HL-60 (cell line): ENCODE data around the gene RDX.

Source experiments
- DNase-seq, 2 experiments: peaks; one replicate each; pipeline ENCODE4 v3.0.0-alpha.2; 2010 to 2020; ENCODE audit warnings: low read depth in 1 of 2, low spot score in 1 of 2
- H3K27ac ChIP-seq: fragments of 250-450 bp; sonication (Bioruptor Pico); replicated peaks from 2 replicates; pipeline ENCODE4 v1.5.1; 2020; ENCODE audit warnings: mild to moderate bottlenecking, moderate library complexity
- H3K27me3 ChIP-seq: fragments of 250-450 bp; sonication (Bioruptor Pico); 2 replicates; pipeline ENCODE4 v1.5.1; 2021; ENCODE audit warnings: mild to moderate bottlenecking, moderate library complexity; ENCODE audit not compliant: insufficient read depth, poor library complexity, severe bottlenecking
- H3K4me3 ChIP-seq: replicated peaks from 2 replicates; pipeline ENCODE4 v1.5.1; 2011; ENCODE audit warnings: mild to moderate bottlenecking, control low read depth, low read length; ENCODE audit not compliant: insufficient read depth
- CTCF ChIP-seq: IDR thresholded peaks from one replicate; pipeline ENCODE4 v1.5.1; 2011; ENCODE audit warnings: low read length, control low read depth, inconsistent platforms; ENCODE audit not compliant: insufficient read depth
- GABPA ChIP-seq: IDR thresholded peaks from 2 replicates; pipeline ENCODE4 v1.6.1; 2012; ENCODE audit warnings: low read depth
- POLR2AphosphoS5 ChIP-seq: IDR thresholded peaks from 2 replicates; pipeline ENCODE4 v1.6.1; 2012; ENCODE audit warnings: low read depth
- SPI1 ChIP-seq: IDR thresholded peaks from 2 replicates; pipeline ENCODE4 v1.6.1; 2012; ENCODE audit warnings: low read depth, mild to moderate bottlenecking, borderline replicate concordance
- TF ChIP-seq, protein P1 (sequence below): IDR thresholded peaks from 2 replicates; pipeline ENCODE4 v1.6.1; 2012; ENCODE audit warnings: low read depth; ENCODE audit not compliant: insufficient replicate concordance

Gene RDX

DNA sequence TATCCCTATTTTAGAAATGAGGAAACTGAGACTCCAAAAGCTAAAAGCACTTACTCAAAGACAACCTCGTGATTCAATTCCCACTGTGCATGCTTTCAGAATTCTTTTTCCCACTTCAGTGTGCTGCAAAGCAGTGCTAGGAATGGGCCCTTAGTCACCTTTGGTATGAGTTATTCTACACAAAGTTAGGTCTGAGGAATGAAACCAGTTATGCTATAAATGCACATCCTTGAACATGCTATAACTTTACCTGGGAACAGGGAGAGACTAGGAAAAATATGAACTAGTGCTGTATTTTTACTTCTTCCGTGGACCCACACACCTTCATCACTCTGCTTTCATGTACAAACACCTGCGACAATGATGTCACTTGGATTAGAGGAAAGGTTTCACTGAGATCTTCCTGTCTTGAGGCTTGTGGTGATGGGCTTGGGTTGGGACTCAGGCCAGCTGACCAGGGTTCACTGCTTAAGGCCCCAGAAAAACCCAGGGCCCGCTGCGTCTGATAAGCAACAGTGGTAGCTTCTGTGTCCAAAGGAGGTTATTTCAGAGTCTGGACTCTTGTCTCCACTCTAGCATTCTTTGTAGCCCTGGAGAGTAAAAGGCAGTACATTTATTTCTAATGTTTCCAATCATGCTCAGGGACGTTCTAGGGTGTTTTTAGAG, 121.6 kb downstream of the RDX start:
- DNase-seq, result no peak
- H3K4me3 ChIP-seq, result no peak overlapping the region
- TF ChIP-seq CTCF (no peak), GABPA (no peak), SPI1 (no peak), POLR2AphosphoS5 (no peak)
- TF ChIP-seq, protein P1, sequence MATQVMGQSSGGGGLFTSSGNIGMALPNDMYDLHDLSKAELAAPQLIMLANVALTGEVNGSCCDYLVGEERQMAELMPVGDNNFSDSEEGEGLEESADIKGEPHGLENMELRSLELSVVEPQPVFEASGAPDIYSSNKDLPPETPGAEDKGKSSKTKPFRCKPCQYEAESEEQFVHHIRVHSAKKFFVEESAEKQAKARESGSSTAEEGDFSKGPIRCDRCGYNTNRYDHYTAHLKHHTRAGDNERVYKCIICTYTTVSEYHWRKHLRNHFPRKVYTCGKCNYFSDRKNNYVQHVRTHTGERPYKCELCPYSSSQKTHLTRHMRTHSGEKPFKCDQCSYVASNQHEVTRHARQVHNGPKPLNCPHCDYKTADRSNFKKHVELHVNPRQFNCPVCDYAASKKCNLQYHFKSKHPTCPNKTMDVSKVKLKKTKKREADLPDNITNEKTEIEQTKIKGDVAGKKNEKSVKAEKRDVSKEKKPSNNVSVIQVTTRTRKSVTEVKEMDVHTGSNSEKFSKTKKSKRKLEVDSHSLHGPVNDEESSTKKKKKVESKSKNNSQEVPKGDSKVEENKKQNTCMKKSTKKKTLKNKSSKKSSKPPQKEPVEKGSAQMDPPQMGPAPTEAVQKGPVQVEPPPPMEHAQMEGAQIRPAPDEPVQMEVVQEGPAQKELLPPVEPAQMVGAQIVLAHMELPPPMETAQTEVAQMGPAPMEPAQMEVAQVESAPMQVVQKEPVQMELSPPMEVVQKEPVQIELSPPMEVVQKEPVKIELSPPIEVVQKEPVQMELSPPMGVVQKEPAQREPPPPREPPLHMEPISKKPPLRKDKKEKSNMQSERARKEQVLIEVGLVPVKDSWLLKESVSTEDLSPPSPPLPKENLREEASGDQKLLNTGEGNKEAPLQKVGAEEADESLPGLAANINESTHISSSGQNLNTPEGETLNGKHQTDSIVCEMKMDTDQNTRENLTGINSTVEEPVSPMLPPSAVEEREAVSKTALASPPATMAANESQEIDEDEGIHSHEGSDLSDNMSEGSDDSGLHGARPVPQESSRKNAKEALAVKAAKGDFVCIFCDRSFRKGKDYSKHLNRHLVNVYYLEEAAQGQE, result no peak
- H3K27ac ChIP-seq, result no peak overlapping the region
- no peaks in the 10 kb centered on the region for H3K27me3 ChIP-seq

DNA sequence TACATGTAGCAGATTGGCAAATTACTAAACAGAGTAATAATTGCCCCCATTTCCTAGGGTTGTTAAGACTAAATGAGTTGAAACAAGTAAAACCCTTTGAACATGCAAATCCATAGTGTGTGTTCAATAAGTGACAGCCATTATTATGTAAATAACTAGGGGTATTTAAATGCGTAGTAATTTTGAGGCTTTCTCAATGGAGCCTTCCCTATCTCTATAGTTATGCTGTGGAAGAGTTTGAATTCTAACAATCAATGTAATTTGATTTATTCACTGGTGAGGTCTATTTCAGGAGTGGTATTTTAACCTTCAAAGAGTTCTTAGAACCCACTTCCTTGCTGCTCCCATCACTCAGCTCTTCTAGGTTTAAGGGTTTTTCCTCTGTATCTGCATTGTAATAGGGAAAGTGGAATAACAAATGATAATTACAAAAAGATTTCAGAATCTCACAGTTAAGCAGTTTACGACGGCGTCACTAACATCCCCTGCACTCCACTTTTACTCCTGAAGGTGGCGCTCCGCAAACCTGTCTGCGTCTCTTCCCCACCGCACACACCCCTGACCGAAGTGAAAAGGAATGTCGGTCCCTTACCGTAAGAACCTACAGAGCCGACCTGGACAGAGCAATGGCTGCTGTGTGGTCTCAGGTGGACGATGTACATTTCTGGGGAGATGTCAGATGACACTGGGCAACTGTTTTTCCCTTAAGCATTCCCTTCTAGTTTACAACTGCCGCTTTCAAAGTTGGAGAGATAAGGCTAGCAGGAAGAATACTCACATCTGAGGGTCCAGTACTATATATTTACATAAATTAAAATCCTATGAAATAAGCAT, 122.4 kb downstream of the RDX start:
- TF ChIP-seq CTCF (peak; percentile 71), SPI1 (no peak)
- Histone ChIP-seq H3K27me3 (no peaks in the 10 kb centered on the region), H3K4me3 (no peak overlapping the region), H3K27ac (no peak overlapping the region)
- DNase-seq, result peak; percentile 11 to 45

- no peak for TF ChIP-seq CTCF
- no peak for TF ChIP-seq SPI1
- TF ChIP-seq, protein P1, result no peak
- no peak for TF ChIP-seq GABPA
- no peak for TF ChIP-seq POLR2AphosphoS5
These were observed 123.8 kb downstream of the RDX start for GRCh38 chr11:110172468-110173065.

More at GRCh38 chr11:110172468-110173065, 123.8 kb downstream of the RDX start:
- no peak for DNase-seq
- H3K4me3 ChIP-seq, result no peak overlapping the region
- H3K27ac ChIP-seq, result no peak overlapping the region
- no peaks in the 10 kb centered on the region for H3K27me3 ChIP-seq
